Mesendoderm (in vitro differentiated cells): Measurements from ENCODE around the gene FOXP1.

Experiments
- DNase-seq: peaks from one replicate; pipeline ENCODE4 v3.0.0; 2013
- H2AK5ac ChIP-seq: 2 replicates; pipeline ENCODE4 v1.6.1; 2013; ENCODE audit warnings: low read length, inconsistent platforms
- H2BK120ac ChIP-seq: 2 replicates; pipeline ENCODE4 v1.6.1; 2013; ENCODE audit warnings: low read depth, mild to moderate bottlenecking, low read length, moderate library complexity, mixed read lengths
- H2BK15ac ChIP-seq: replicated peaks from 2 replicates; pipeline ENCODE4 v1.6.1; 2013; ENCODE audit warnings: low read depth, mild to moderate bottlenecking, moderate library complexity
- H2BK5ac ChIP-seq: 2 replicates; pipeline ENCODE4 v1.6.1; 2013; ENCODE audit warnings: low read length, inconsistent platforms
- H3K18ac ChIP-seq: 2 replicates; pipeline ENCODE4 v1.6.1; 2013; ENCODE audit warnings: mild to moderate bottlenecking, low read length, mixed read lengths
- H3K23ac ChIP-seq: one replicate; pipeline ENCODE4 v1.6.1; 2013; ENCODE audit warnings: low read length
- H3K27ac ChIP-seq: 2 replicates; pipeline ENCODE4 v1.5.1; 2013; ENCODE audit warnings: low read depth, mild to moderate bottlenecking, inconsistent platforms, low read length, moderate library complexity
- H3K27me3 ChIP-seq: 2 replicates; pipeline ENCODE4 v1.6.1; 2013; ENCODE audit warnings: low read length, control low read depth, mild to moderate bottlenecking, inconsistent platforms; ENCODE audit not compliant: insufficient read depth, poor library complexity
- H3K36me3 ChIP-seq: 2 replicates; pipeline ENCODE4 v1.6.1; 2013; ENCODE audit warnings: low read length, inconsistent platforms; ENCODE audit not compliant: control insufficient read depth, insufficient read depth
- H3K4ac ChIP-seq: one replicate; pipeline ENCODE4 v1.6.1; 2013; ENCODE audit warnings: low read depth, mild to moderate bottlenecking, low read length, moderate library complexity
- H3K4me1 ChIP-seq: 2 replicates; pipeline ENCODE4 v1.6.1; 2013; ENCODE audit warnings: low read depth, low read length, inconsistent platforms; ENCODE audit not compliant: control insufficient read depth
- H3K4me2 ChIP-seq: 2 replicates; pipeline ENCODE4 v1.6.1; 2013; ENCODE audit warnings: low read length
- H3K4me3 ChIP-seq: 2 replicates; pipeline ENCODE4 v1.5.1; 2013; ENCODE audit warnings: mild to moderate bottlenecking, low read length
- H3K56ac ChIP-seq: one replicate; pipeline ENCODE4 v1.6.1; 2013; ENCODE audit warnings: low read length
- H3K79me1 ChIP-seq: 2 replicates; pipeline ENCODE4 v1.6.1; 2013; ENCODE audit warnings: low read length, inconsistent platforms
- H3K79me2 ChIP-seq: 2 replicates; pipeline ENCODE4 v1.6.1; 2013; ENCODE audit warnings: mild to moderate bottlenecking, low read length; ENCODE audit not compliant: control insufficient read depth, insufficient read depth
- H3K9ac ChIP-seq: 2 replicates; pipeline ENCODE4 v1.6.1; 2013; ENCODE audit warnings: low read length, inconsistent platforms
- H4K5ac ChIP-seq: one replicate; pipeline ENCODE4 v1.6.1; 2013; ENCODE audit warnings: low read length
- H4K8ac ChIP-seq: one replicate; pipeline ENCODE4 v1.6.1; 2013; ENCODE audit warnings: low read depth, mild to moderate bottlenecking, control low read depth, low read length, moderate library complexity
- WGBS: extraction: QIAGEN DNeasy Blood & Tissue Kit; methylation state at CpG from one replicate; pipeline ENCODE4 v1.1.7; 2013; ENCODE audit warnings: low lambda C conversion rate, missing lambda C conversion rate; ENCODE audit not compliant: insufficient coverage; ENCODE audit errors: extremely low coverage; 5-methylcytosine and 5-hydroxymethylcytosine counted together

The FOXP1 gene

GRCh38 chr3:71232895-71233294 is 350.6 kb downstream of the FOXP1 start:
- no CpG with 5 or more reads among the region's 3 CpGs for WGBS
- Histone ChIP-seq H3K9ac (no peak overlapping the region), H3K79me1 (no peaks in the 10 kb centered on the region), H3K4me1 (peaks cover 8% of the 10 kb centered on the region), H3K4ac (no peak overlapping the region), H3K4me3 (no peak overlapping the region), H2AK5ac (no peak overlapping the region), H3K23ac (no peak overlapping the region), H3K36me3 (no peaks in the 10 kb centered on the region), H2BK120ac (no peak overlapping the region), H2BK5ac (no peak overlapping the region), H3K56ac (no peak overlapping the region), H3K4me2 (no peak overlapping the region), H3K79me2 (no peaks in the 10 kb centered on the region), H3K18ac (no peak overlapping the region), H4K5ac (no peak overlapping the region), H3K27ac (no peak overlapping the region), H3K27me3 (no peaks in the 10 kb centered on the region), H2BK15ac (no peak overlapping the region), H4K8ac (no peak overlapping the region)
- DNase-seq: no peak

GRCh38 chr3:71232175-71232679 is 351.3 kb downstream of the FOXP1 start:
- Histone ChIP-seq H3K23ac (no peak overlapping the region), H3K4me3 (no peak overlapping the region), H3K79me2 (no peaks in the 10 kb centered on the region), H2BK15ac (no peak overlapping the region), H3K9ac (no peak overlapping the region), H2BK5ac (no peak overlapping the region), H3K4ac (no peak overlapping the region), H4K8ac (no peak overlapping the region), H2AK5ac (no peak overlapping the region), H3K36me3 (no peaks in the 10 kb centered on the region), H4K5ac (no peak overlapping the region), H3K79me1 (no peaks in the 10 kb centered on the region), H3K56ac (no peak overlapping the region), H2BK120ac (no peak overlapping the region), H3K27me3 (no peaks in the 10 kb centered on the region), H3K27ac (no peak overlapping the region), H3K4me2 (no peak overlapping the region), H3K4me1 (peaks cover 5% of the 10 kb centered on the region), H3K18ac (no peak overlapping the region)
- whole genome bisulfite sequencing: no CpG with 5 or more reads among the region's 3 CpGs
- no peak for DNase-seq

GRCh38 chr3:71231680-71232079 is 351.8 kb downstream of the FOXP1 start:
- no peak overlapping the region for H3K56ac ChIP-seq
- no peak overlapping the region for H3K27ac ChIP-seq
- no CpG with 5 or more reads among the region's 4 CpGs for WGBS
- no peaks in the 10 kb centered on the region for H3K36me3 ChIP-seq
- no peak for DNase-seq
- no peaks in the 10 kb centered on the region for H3K79me1 ChIP-seq
- no peak overlapping the region for H3K23ac ChIP-seq
- no peak overlapping the region for H3K9ac ChIP-seq
- H3K27me3 ChIP-seq: no peaks in the 10 kb centered on the region
- no peak overlapping the region for H2BK15ac ChIP-seq
- peak overlapping the region; percentile 39 for H3K18ac ChIP-seq
- no peak overlapping the region for H2BK5ac ChIP-seq
- no peaks in the 10 kb centered on the region for H3K79me2 ChIP-seq
- H3K4me1 ChIP-seq: peaks cover 5% of the 10 kb centered on the region
- no peak overlapping the region for H3K4ac ChIP-seq
- no peak overlapping the region for H3K4me3 ChIP-seq
- H4K8ac ChIP-seq: no peak overlapping the region
- H4K5ac ChIP-seq: no peak overlapping the region
- H3K4me2 ChIP-seq: no peak overlapping the region
- H2AK5ac ChIP-seq: no peak overlapping the region
- no peak overlapping the region for H2BK120ac ChIP-seq

GRCh38 chr3:71229905-71230657 is 353.4 kb downstream of the FOXP1 start:
- H2BK120ac ChIP-seq: no peak overlapping the region
- H3K4me3 ChIP-seq: no peak overlapping the region
- no peak overlapping the region for H4K5ac ChIP-seq
- H3K18ac ChIP-seq: peak overlapping the region; percentile 80
- no peak overlapping the region for H3K23ac ChIP-seq
- H3K36me3 ChIP-seq: no peaks in the 10 kb centered on the region
- no peak overlapping the region for H2BK5ac ChIP-seq
- no CpG with 5 or more reads among the region's 7 CpGs for WGBS
- no peak overlapping the region for H3K27ac ChIP-seq
- no peak overlapping the region for H3K4me2 ChIP-seq
- no peak overlapping the region for H4K8ac ChIP-seq
- no peak overlapping the region for H2BK15ac ChIP-seq
- no peak overlapping the region for H3K4ac ChIP-seq
- H3K9ac ChIP-seq: no peak overlapping the region
- no peak for DNase-seq
- H3K79me1 ChIP-seq: no peaks in the 10 kb centered on the region
- H3K79me2 ChIP-seq: no peaks in the 10 kb centered on the region
- H2AK5ac ChIP-seq: no peak overlapping the region
- no peaks in the 10 kb centered on the region for H3K27me3 ChIP-seq
- H3K56ac ChIP-seq: no peak overlapping the region
- peaks cover 5% of the 10 kb centered on the region for H3K4me1 ChIP-seq

GRCh38 chr3:71228156-71228866 is 355.2 kb downstream of the FOXP1 start:
- H3K56ac ChIP-seq: no peak overlapping the region
- H4K5ac ChIP-seq: no peak overlapping the region
- no peak overlapping the region for H2BK120ac ChIP-seq
- no peaks in the 10 kb centered on the region for H3K79me1 ChIP-seq
- no peak overlapping the region for H3K27ac ChIP-seq
- no peak overlapping the region for H2BK15ac ChIP-seq
- no peaks in the 10 kb centered on the region for H3K79me2 ChIP-seq
- H4K8ac ChIP-seq: no peak overlapping the region
- no CpG with 5 or more reads among the region's 9 CpGs for WGBS
- no peaks in the 10 kb centered on the region for H3K27me3 ChIP-seq
- no peak for DNase-seq
- no peak overlapping the region for H3K4me3 ChIP-seq
- H3K9ac ChIP-seq: no peak overlapping the region
- H3K4me1 ChIP-seq: peaks cover 5% of the 10 kb centered on the region
- H3K18ac ChIP-seq: no peak overlapping the region
- no peaks in the 10 kb centered on the region for H3K36me3 ChIP-seq
- H3K23ac ChIP-seq: no peak overlapping the region
- no peak overlapping the region for H2BK5ac ChIP-seq
- H3K4ac ChIP-seq: no peak overlapping the region
- H3K4me2 ChIP-seq: no peak overlapping the region
- H2AK5ac ChIP-seq: no peak overlapping the region
